NCI-H460 (cell line): ENCODE measurements around the gene ZDHHC11. TPM values are rescaled to one million over a fixed set of nuclear protein-coding genes. Genes with fewer than 3 reads are reported as not detected.
"Not testable (repeated sequence)": the region's sequence is repeated elsewhere in the genome, so short reads cannot be mapped to it uniquely, and the experiment has no call there.

Source experiments
- DNase-seq: peaks from one replicate; pipeline ENCODE4 v3.0.0-alpha.2; 2016; ENCODE audit warnings: low read depth; ENCODE audit errors: extremely low read depth
- total RNA-seq: library from RNA; depleted of rRNA; stranded (reverse); fragments of >200 nt; shearing (Covaris generic); gene quantifications from 2 replicates; pipeline ENCODE4 v1.2.3, GENCODE V29; 2014

Gene ZDHHC11
- total RNA-seq, 1 experiment from 2014 or later: 6.9 TPM

GRCh38 chr5:880816-881550 lies 30.2 kb upstream of the ZDHHC11 start:
- DNase-seq: no peak

DNA sequence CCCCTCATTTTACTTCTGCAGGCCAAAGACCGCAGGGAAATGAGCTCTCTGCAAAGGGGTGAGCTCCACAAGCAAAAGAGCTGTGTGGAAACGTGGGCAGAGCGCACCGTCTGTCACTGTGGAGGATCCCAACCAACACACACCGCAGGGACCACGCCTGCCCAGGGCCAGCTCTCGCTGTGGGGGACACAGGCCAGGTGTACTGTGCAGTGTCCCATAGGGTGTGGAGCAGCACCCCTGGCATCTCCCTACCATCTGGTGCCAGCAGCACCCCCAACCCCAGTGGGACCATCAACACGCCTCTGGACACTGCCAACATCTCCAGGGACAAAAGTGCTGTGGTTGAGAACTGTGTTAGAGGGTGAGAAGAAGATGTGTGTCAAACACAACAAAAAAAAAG lies 27.9 kb upstream of the ZDHHC11 start:
- DNase-seq: not testable (repeated sequence)

DNA sequence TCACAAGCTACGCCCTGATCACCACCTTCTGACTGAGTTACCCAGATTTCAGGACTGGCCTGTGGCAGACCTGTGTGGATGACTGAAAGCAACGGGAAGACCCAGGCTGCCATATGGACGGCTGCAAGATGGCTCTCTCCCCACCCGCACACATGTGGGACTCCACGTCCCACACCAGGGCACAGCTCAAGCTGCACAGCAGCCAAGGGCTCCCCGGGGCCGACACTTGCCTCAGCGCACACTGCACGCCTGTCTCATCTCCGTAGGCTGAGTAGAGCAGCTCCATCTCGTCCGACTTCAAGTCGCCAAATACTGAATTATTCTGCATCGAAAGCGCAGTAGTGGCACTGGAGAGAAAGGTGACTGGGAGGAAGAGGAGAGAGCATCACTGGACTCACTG lies 27.3 kb upstream of the ZDHHC11 start:
- no peak for DNase-seq

GRCh38 chr5:876398-877365 lies 25.9 kb upstream of the ZDHHC11 start:
- DNase-seq: no peak

GRCh38 chr5:875931-876330 lies 25.1 kb upstream of the ZDHHC11 start:
- DNase-seq: no peak

GRCh38 chr5:873328-873727 lies 22.5 kb upstream of the ZDHHC11 start:
- DNase-seq: no peak

DNA sequence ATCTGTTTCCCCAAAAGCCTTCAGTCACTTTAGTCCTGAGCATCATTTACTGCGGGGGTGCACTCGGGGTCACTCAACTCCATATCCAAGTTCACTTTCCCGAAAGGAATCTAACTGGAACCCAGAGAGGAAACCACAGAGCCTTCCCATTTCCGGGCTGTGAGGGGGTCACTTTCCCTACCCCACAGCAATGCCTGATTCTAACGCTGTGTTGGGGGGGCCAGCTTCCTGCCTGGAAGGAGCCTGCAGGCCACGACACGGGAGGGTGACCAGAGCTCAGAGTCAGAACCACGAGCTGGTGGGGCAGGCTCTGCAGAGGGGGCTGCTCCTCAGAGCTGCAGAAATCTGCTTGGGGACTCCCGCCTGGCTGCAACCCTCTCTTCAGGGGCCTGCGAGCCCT lies 21.5 kb upstream of the ZDHHC11 start:
- no peak for DNase-seq

DNA sequence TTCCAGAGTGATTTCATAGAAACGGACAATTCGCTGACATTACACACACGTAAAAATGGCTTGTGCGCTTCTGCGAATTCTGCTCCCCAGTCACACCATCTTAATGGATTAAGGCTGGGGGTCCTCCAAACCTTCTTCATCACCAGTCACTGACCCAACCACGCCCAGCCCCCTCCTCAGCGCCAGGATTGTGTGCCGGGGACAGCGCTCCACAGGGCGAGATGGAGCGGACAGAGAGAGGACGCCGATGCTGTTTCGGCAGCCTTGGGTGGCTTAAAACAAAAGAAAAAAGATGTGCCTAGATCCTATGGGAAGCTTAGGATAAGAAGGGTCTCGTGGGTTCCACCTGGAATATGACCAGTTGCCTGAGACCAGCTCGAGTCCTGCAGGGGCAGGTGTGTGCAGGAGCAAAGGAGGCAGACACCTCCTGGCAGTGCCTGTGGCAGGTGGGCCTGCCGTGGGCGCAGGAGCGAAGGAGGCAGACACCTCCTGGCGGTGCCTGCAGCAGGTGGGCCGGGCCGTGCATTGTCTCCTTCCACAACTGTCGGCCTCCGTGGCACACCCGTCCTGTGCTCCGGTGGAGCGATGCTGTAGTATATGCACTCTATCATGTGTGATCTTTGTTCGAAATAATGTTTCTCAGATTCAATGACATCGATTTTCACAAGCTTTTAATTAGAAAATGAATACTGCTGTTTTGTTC lies 21.0 kb upstream of the ZDHHC11 start:
- no peak for DNase-seq

GRCh38 chr5:870956-871355 lies 20.2 kb upstream of the ZDHHC11 start:
- DNase-seq: no peak

- DNase-seq: no peak
Measured at GRCh38 chr5:868428-869135, 17.8 kb upstream of the ZDHHC11 start.

- DNase-seq: no peak
Measured at GRCh38 chr5:867300-867870, 16.6 kb upstream of the ZDHHC11 start.

- no peak for DNase-seq
Measured at GRCh38 chr5:865771-866170, 15.0 kb upstream of the ZDHHC11 start.

DNA sequence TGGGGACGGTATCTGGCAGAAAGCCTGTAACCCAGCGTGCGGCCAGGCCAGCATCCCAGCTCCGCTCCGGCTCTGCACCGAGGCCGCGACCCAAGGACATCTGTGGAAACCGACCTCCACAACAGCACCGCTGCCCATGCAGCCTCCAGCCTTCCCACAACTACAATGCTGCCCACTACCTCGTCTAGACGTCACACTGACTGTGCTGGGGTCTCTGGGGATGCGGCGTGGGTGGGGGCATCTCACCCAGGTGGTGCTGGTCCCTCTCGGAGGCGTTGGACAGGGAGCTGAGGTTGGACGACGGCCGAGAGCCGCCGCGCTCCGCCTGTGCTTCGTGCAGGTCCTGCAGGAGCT lies 14.4 kb upstream of the ZDHHC11 start:
- no peak for DNase-seq

DNA sequence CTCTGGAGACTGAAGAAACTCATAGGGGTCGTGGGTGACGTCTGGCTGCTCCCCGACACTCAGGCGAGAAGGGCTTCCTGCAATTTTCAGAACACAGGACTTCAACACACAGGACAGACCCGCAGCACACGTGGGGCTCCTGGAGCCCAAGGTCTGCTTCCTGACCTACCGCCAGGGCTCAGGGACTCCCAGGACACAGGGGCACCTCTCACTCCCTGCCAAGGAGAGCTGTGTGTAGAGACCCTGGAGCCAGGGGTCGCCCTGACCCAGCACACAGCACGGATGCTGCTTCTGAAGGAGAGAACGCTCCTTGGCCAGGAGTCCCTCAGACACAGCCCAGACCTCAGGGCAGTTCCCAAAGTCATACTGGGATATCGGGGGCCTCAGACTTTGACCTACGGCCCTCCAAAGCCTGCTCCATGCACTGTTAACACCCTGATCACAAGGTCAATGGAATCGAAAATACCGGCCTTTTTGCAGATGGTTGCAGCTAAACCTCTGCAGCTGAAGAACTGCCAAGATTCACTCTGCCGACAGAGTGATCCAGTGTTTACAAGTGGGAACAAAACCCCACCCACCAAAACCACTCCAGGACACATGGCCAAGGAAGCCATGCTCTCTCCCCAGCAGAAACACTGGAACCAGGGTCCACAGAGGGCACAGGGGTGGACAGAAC lies 13.8 kb upstream of the ZDHHC11 start:
- no peak for DNase-seq

DNA sequence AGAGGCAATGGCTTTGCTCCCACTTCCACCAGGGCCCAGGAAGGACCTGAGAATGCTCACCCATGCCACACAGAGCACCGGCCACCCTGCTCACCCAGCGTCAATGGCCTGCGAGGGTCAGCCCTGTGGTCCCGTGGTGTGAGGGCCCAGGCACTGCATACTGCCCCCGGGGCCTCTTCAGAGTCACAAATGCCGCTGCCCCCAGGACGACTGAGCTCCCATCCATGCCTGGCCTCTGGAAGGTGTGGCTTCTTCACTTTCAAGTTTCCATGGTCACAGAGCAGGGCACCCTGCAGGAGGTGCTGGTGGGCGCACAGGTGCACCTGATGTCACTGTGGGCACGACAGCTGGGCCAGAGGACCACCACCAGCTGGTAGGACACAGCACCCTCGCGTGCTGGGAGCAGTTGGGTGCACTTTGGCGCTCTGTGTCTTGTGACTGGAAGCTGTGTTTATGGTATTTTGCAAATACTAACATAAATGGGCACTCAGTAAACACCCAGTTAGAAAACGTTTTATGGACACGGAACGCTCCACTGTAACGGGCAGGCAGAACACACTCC lies 12.5 kb upstream of the ZDHHC11 start:
- DNase-seq: no peak

DNA sequence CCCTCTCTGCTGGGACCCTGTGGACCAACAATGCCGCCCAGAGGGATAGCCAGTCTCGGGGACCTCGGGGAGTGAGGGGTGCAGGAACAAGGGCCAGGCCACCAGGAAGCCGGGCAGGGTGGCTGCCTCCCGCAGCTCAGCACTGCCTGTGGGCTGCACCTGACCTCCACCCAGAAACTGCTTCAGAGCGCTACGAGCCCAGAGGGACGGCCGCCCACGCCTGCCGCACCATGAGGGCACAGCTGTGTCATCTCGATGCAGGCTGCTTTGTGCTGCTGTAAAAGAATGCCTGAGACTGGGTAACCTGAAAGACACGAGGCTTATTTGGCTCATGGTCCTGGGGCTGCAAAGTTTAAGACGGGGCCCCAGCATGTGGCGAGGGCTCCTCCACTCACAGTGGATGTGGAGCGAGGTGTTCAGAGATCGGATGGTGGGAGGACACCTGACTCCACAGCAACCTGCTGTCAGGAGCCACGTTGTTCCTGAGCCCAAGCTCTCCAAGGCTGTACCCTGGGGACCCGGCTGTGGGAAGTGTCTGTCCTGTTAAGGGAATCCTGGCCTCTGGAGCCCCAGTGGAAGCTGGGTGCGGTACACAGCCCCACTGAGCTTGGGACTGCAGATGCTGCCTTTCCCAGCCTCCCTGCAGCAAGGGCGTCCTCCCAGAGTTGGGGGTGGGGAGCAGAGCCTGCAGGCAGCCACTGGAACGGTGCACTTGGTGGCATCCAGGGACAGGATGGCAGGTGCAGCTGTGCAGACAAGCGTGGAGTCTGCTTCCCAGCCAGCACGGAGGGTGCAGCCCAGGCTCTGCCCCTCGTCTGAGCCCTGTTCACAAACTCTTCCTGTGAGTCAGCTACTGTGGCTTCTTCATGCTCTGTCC lies 11.8 kb upstream of the ZDHHC11 start:
- DNase-seq: no peak

GRCh38 chr5:861442-862366 lies 10.9 kb upstream of the ZDHHC11 start:
- DNase-seq: no peak
